ENCODE results near the gene PES1. TPM values are rescaled to one million over a fixed set of nuclear protein-coding genes. Genes with fewer than 3 reads are reported as not detected.
"Not testable (repeated sequence)": the region's sequence is repeated elsewhere in the genome, so short reads cannot be mapped to it uniquely, and the experiment has no call there.

PES1 gene
- polyA plus RNA-seq, 1 experiment: 109 TPM

DNA sequence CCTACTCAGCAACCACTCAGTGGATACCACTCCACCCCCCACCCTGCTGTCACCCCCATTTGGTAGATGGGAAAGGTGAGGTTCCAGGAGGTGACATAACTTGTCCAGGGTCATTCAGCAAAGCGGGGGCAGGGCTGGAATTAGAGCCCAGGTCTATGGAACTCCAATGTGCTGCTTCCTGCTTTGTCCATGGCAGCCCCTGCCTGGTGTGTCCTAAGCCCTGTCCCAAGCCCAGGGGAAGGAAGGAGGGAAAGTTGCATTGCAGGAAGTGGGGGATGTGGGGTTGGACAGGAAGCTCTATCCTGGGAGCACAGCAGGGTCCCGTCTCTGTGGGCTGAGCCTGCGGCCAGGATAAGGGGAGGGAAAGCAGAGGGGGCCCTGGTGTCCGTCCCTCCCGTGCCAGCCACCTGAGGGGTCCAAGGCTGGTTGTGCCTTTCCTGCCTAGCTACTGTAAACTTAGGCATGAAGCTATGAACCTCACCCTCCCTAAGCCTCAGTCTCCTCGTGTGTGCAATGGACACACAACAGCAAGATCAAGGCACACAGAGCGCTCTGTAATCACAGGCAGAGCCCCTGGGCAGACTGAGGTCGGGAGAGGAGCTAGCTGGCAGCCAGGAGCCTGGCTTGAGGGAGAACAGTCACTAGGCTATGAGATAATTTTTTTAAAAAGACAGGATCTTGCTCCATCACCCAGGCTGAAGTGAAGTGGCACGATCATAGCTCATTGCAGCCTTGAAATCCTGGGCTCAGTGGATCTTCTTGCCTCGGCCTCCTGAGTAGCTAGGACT, 30.1 kb downstream of the PES1 start:
- H3K36me3 ChIP-seq (ENCODE audit: control insufficient read depth, insufficient read depth, low read length): no peaks in the 10 kb centered on the region
- CTCF ChIA-PET: interaction anchor here (0.6 to 1.3 kb wide), 2 partner anchors 14 to 18 kb away, joined by 3 read pairs; no protein-coding TSS in a partner anchor
- POLR2A ChIA-PET: no interaction called here

DNA sequence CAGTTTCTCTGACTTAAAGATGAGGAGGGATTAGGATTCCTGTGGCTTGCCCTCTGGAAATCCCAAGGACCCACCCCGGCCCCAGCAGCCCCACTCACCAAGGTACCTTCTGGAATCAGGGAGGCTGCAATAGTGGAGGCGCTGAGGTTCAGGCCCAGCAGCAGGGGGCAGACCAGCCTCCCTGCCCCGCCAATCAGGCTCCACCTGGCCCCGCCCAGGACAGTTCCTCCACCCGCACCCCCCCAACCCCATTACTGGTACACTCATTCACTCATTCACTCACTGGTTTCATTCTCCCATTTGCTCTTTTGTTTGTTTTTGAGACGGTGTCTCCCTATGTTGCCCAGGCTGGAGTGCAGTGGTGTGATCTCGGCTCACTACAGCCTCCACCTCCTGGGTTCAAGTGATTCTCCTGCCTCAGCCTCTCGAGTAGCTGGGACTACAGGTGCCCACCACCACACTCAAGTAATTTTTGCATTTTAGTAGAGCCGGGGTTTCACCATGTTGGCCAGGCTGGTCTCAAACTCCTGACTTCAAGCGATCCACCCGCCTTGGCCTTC, 31.0 kb downstream of the PES1 start:
- H3K27me3 ChIP-seq (ENCODE audit: control insufficient read depth, insufficient read depth, low read length); CTCF ChIA-PET; POLR2A ChIA-PET; DNase-seq (ENCODE audit: low read depth); H3K4me3 ChIP-seq (ENCODE audit: low read depth, low read length); H3K36me3 ChIP-seq (ENCODE audit: control insufficient read depth, insufficient read depth, low read length): not testable (repeated sequence)
- peak; percentile 28 for TF ChIP-seq CTCF (IDR thresholded peaks at IDR 0.05; ENCODE audit: insufficient read depth, low read depth, low read length)

More for the DNA sequence above, 30.1 kb downstream of the PES1 start:
- no peak for DNase-seq (ENCODE audit: low read depth)
- Histone ChIP-seq H3K27me3 (ENCODE audit: control insufficient read depth, insufficient read depth, low read length) (no peaks in the 10 kb centered on the region; the same call in 1 of the 2 replicates), H3K4me3 (ENCODE audit: low read depth, low read length) (no peak overlapping the region)
- no peak for TF ChIP-seq CTCF (IDR thresholded peaks at IDR 0.05; ENCODE audit: insufficient read depth, low read depth, low read length)

- DNase-seq (ENCODE audit: low read depth): no peak
- H3K27me3 ChIP-seq (ENCODE audit: control insufficient read depth, insufficient read depth, low read length): no peaks in the 10 kb centered on the region
- ChIA-PET POLR2A (no interaction called here), CTCF (no interaction called here)
- TF ChIP-seq CTCF (IDR thresholded peaks at IDR 0.05; ENCODE audit: insufficient read depth, low read depth, low read length): no peak
- H3K36me3 ChIP-seq (ENCODE audit: control insufficient read depth, insufficient read depth, low read length): no peaks in the 10 kb centered on the region
- H3K4me3 ChIP-seq (ENCODE audit: low read depth, low read length): no peak overlapping the region
Observed at GRCh38 chr22:30559889-30560288, 31.8 kb downstream of the PES1 start.

DNA sequence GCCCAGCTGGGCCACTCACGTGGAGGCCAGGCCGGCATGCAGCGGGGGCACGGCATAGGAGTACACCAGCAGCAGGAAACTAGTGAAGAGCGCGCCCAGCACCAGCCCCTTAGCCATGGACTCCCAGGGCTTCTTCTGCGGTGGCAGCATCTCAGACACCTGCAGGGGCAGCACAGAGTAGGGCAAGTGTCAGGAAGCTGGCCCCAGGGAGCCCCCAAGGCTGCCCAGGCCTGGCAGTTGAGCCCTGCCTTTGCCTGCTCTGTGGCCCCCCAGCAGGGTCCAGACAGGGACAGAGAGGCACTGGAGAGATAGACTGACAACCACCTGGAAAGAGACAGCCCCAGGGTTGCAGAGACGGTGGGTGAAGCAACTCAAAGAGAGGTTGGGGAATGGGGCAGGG, 34.5 kb downstream of the PES1 start:
- Histone ChIP-seq H3K4me3 (ENCODE audit: low read depth, low read length) (no peak overlapping the region), H3K36me3 (ENCODE audit: control insufficient read depth, insufficient read depth, low read length) (no peaks in the 10 kb centered on the region), H3K27me3 (ENCODE audit: control insufficient read depth, insufficient read depth, low read length) (peaks cover 1% of the 10 kb centered on the region; the same call in 1 of the 2 replicates)
- no peak for TF ChIP-seq CTCF (IDR thresholded peaks at IDR 0.05; ENCODE audit: insufficient read depth, low read depth, low read length)
- ChIA-PET POLR2A (no interaction called here), CTCF (interaction anchor here (1.4 kb wide), 1 partner anchor 9 kb away, joined by 3 read pairs; no protein-coding TSS in a partner anchor)
- DNase-seq (ENCODE audit: low read depth): no peak

DNA sequence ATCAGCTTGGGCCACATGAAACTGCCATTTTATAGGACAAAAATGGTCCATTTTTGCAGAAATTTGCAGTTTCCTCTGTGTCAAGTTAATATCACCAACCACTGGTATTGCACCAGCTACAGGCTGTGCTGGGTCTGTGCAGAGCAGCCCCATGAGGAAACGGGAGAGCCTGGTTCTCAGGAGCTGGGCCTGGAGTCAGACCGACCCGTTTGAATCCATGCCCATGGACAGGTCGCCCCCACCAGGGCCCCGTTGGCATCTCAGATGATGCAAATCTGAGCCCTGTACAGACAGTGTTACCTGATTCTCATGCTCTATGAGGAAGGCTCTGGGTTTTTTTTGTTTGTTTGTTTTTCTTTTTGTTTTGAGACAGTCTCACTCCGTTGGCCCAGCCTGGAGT, 35.3 kb downstream of the PES1 start:
- no peak for TF ChIP-seq CTCF (IDR thresholded peaks at IDR 0.05; ENCODE audit: insufficient read depth, low read depth, low read length)
- Histone ChIP-seq H3K4me3 (ENCODE audit: low read depth, low read length) (no peak overlapping the region), H3K36me3 (ENCODE audit: control insufficient read depth, insufficient read depth, low read length) (no peaks in the 10 kb centered on the region), H3K27me3 (ENCODE audit: control insufficient read depth, insufficient read depth, low read length) (peaks cover 1% of the 10 kb centered on the region; the same call in 1 of the 2 replicates)
- ChIA-PET CTCF (interaction anchor here (1.4 kb wide), 1 partner anchor 9 kb away, joined by 3 read pairs; no protein-coding TSS in a partner anchor), POLR2A (no interaction called here)
- DNase-seq (ENCODE audit: low read depth): no peak

Data from BJ (cell line).